Measurements from ENCODE around the gene NOS2. TPM values are rescaled to one million over a fixed set of nuclear protein-coding genes. Genes with fewer than 3 reads are reported as not detected.

NOS2 gene
- total RNA-seq, 1 donor from 2014 or later = under 0.01 TPM

GRCh38 chr17:27811961-27812360 is 11.6 kb upstream of the NOS2 start:
- no peak for DNase-seq (ENCODE audit: low read depth)
- TF ChIP-seq, protein P1, sequence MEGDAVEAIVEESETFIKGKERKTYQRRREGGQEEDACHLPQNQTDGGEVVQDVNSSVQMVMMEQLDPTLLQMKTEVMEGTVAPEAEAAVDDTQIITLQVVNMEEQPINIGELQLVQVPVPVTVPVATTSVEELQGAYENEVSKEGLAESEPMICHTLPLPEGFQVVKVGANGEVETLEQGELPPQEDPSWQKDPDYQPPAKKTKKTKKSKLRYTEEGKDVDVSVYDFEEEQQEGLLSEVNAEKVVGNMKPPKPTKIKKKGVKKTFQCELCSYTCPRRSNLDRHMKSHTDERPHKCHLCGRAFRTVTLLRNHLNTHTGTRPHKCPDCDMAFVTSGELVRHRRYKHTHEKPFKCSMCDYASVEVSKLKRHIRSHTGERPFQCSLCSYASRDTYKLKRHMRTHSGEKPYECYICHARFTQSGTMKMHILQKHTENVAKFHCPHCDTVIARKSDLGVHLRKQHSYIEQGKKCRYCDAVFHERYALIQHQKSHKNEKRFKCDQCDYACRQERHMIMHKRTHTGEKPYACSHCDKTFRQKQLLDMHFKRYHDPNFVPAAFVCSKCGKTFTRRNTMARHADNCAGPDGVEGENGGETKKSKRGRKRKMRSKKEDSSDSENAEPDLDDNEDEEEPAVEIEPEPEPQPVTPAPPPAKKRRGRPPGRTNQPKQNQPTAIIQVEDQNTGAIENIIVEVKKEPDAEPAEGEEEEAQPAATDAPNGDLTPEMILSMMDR (conservative IDR thresholded peaks at IDR 0.05; ENCODE audit: low read depth, low read length) = no peak
- H3K4me3 ChIP-seq (ENCODE audit: low read depth, low read length) = no peak overlapping the region

DNA sequence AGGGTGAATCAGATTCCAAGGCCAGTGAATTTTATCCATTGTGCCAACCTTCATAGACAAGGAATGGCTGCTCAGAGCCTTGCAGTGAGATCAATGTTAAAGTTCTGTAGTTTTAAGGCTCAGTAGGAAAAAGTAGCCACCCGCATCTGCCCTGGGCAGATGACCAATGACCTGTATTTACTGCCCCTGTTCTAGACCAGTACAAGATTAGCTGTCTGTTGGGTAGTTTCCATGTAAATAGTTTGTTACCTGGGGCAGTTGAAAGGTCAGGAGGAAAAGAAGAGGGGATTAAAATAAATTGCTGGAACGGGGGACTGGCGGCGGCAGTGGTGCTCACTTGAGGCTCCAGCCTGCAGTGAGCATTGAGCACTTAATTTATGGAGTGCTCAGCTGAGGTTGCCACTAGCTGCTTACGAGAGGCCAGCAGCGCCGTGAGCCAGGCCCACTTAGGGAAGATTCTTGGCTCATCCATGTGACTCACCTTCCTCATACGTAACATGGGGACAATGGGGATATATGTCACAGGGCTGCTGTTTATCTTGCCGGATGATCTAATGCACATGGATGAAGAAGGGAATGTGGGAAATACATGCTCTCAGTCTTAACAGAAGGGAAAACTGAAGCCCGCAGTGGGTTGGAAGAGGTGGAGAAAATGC is 10.7 kb upstream of the NOS2 start:
- no peak overlapping the region for H3K4me3 ChIP-seq (ENCODE audit: low read depth, low read length)
- no peak for DNase-seq (ENCODE audit: low read depth)
- TF ChIP-seq, protein P1 (conservative IDR thresholded peaks at IDR 0.05; ENCODE audit: low read depth, low read length) = no peak

GRCh38 chr17:27810211-27810901 is 10.0 kb upstream of the NOS2 start:
- DNase-seq (ENCODE audit: low read depth) = no peak
- no peak overlapping the region for H3K4me3 ChIP-seq (ENCODE audit: low read depth, low read length)
- TF ChIP-seq, protein P1 (conservative IDR thresholded peaks at IDR 0.05; ENCODE audit: low read depth, low read length) = no peak

GRCh38 chr17:27809555-27809954 is 9.2 kb upstream of the NOS2 start:
- H3K4me3 ChIP-seq (ENCODE audit: low read depth, low read length) = no peak overlapping the region
- DNase-seq (ENCODE audit: low read depth) = no peak
- TF ChIP-seq, protein P1 (conservative IDR thresholded peaks at IDR 0.05; ENCODE audit: low read depth, low read length) = no peak

DNA sequence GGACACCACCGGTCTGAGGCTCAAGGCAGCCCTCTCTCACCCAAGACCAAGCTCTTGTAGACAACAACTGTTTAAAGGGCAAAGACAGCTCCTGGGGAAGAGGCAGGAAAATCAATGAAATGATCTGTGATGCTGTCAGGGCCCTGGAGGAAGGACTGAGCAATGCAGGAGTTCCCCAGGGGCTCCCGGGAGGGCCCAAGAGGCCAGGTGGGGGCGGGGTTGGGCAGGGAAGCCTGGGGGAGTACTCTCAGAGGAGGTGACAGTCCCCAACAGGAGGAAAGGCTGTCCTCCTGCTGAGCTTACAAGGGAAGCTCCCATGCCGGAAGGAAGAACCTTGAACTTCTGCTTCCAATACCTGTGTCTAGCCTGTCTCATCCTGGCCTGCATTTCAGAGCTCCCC is 8.3 kb upstream of the NOS2 start:
- no peak overlapping the region for H3K4me3 ChIP-seq (ENCODE audit: low read depth, low read length)
- TF ChIP-seq, protein P1 (conservative IDR thresholded peaks at IDR 0.05; ENCODE audit: low read depth, low read length) = no peak
- no peak for DNase-seq (ENCODE audit: low read depth)

DNA sequence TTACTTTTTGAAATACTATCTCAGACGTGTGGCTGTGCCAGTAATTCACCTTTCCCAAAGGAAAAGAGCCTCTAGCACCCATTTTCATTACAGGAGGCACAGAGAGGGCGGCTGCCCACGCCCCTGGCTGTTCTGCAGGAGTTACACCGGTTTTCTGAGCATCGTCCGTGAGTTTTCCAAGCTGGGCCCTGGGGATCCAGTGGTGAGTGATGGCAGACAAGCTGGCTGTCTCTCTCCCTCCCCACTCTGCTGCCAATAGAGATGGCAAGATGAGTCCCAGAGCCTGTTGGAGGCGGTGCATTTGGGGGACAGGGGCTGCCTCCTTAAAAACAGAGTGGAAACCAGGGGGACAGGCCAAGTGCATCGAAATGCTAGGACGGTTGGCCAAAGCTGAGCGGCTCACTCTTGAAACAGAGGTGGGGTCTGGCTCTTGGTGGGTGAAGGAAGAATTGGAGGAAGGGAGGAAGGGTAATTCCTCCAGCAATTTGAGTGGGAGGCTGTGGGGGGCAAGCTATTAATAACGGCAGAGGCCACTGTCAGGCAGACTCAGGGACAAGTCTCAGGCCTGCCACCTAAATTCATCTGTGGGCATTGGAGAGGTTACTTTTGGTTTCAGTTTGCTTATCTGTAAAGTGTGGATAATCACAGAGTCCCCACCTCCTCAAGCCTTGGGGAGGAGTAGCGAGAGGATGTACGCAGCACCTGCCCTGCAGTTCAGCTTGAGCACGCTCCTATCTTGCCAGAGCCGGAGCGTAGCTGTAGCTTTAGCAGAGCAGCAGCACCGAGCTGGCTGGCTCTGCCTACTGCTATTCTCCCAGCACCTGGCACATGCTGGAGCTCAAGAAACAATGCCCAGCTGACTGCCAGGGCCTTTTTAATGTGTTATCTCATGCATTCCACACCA is 7.5 kb upstream of the NOS2 start:
- no peak for DNase-seq (ENCODE audit: low read depth)
- TF ChIP-seq, protein P1 (conservative IDR thresholded peaks at IDR 0.05; ENCODE audit: low read depth, low read length) = no peak
- peak overlapping the region; percentile 8 for H3K4me3 ChIP-seq (ENCODE audit: low read depth, low read length)
